Testis (tissue), 3 donors: ENCODE data around the gene SHROOM1. TPM values are rescaled to one million over a fixed set of nuclear protein-coding genes. Genes with fewer than 3 reads are reported as not detected.

Source experiments
- DNase-seq: peaks from one replicate; pipeline ENCODE4 v3.0.0-alpha.2; 2019
- H3K27ac ChIP-seq, 2 donors: fragments of 200-600 bp; sonication (generic); one replicate each; pipeline ENCODE4 v1.5.1; 2019
- H3K27me3 ChIP-seq: fragments of 200-600 bp; sonication (generic); one replicate; pipeline ENCODE4 v1.5.1; 2019
- H3K36me3 ChIP-seq: fragments of 200-600 bp; sonication (generic); one replicate; pipeline ENCODE4 v1.5.1; 2017; ENCODE audit warnings: low read depth; ENCODE audit errors: missing control alignments
- H3K4me1 ChIP-seq: fragments of 200-600 bp; sonication (generic); one replicate; pipeline ENCODE4 v1.5.1; 2019
- H3K4me3 ChIP-seq, 2 donors: fragments of 200-600 bp; sonication (generic); one replicate each; pipeline ENCODE4 v1.5.1; 2017 to 2019
- H3K9me3 ChIP-seq: fragments of 200-600 bp; sonication (generic); one replicate; pipeline ENCODE4 v1.5.1; 2017
- CTCF ChIP-seq, 3 experiments: fragments of 450-650 bp in 2 of 3; fragments of 200-600 bp in 1 of 3; sonication (generic) in 1 of 3; IDR thresholded peaks; one replicate each; pipeline ENCODE4 v1.5.1; 2016 to 2019; ENCODE audit warnings: antibody characterized with exemption in 3 of 3, mild to moderate bottlenecking in 2 of 3, moderate library complexity in 1 of 3
- POLR2A ChIP-seq: fragments of 450-650 bp; IDR thresholded peaks from one replicate; pipeline ENCODE4 v1.6.1; 2017; ENCODE audit warnings: antibody characterized with exemption, mild to moderate bottlenecking, moderate library complexity
- WGBS, 2 donors: methylation state at CpG; one replicate each; pipeline ENCODE4 v1.1.5; 2018; 5-methylcytosine and 5-hydroxymethylcytosine counted together
- intact Hi-C: fragments of 100-400 bp; cut with DNase I; formaldehyde crosslinking; loops from one replicate; pipeline ENCODE4 v1.15.1; 2023; ENCODE audit warnings: low total_unique reads
- polyA plus RNA-seq: library from polyadenylated mRNA; stranded (reverse); fragments of 350-450 nt; fragmentation: Illumina TruSeq; extraction: RNeasy Lipid Tissue Mini Kit (QIAGEN cat#74804); gene quantifications from one replicate; pipeline ENCODE4 v1.2.3, GENCODE V29; 2014; ENCODE audit warnings: low read depth, low replicate concordance; ENCODE audit not compliant: insufficient read depth
- total RNA-seq, 2 donors: library from RNA; depleted of rRNA; stranded (reverse); fragments of >200 nt; gene quantifications; one replicate each; pipeline ENCODE4 v1.2.3, GENCODE V29; 2016

Gene SHROOM1
- total and polyA plus RNA-seq, 3 donors from 2014 or later, result 2.1 to 9.6 (median 9.0) TPM

- H3K9me3 ChIP-seq, result no peaks in the 10 kb centered on the region
- intact Hi-C loops, result no loop called here
- no peaks in the 10 kb centered on the region for H3K36me3 ChIP-seq
- no peaks in the 10 kb centered on the region for H3K4me1 ChIP-seq
- no peak overlapping the region for H3K27ac ChIP-seq
- no peak for DNase-seq
- 35 to 62% methylated on average over 1 of the region's 1 CpG for WGBS, 2 donors
- H3K4me3 ChIP-seq, result no peak overlapping the region
- H3K27me3 ChIP-seq, result no peaks in the 10 kb centered on the region
- TF ChIP-seq POLR2A (no peak), CTCF (IDR thresholded peaks at IDR 0.05) (no peak)
These were observed 23.3 kb upstream of the SHROOM1 start for GRCh38 chr5:132853790-132854189.

GRCh38 chr5:132853323-132853722 lies 22.9 kb upstream of the SHROOM1 start:
- no peaks in the 10 kb centered on the region for H3K4me1 ChIP-seq
- H3K4me3 ChIP-seq, result no peak overlapping the region
- 91 to 94% methylated on average over 3 of the region's 3 CpGs for WGBS, 2 donors
- no peak for DNase-seq
- intact Hi-C loops, result no loop called here
- H3K27ac ChIP-seq, result no peak overlapping the region
- TF ChIP-seq CTCF (IDR thresholded peaks at IDR 0.05) (no peak), POLR2A (no peak)
- H3K36me3 ChIP-seq, result no peaks in the 10 kb centered on the region
- no peaks in the 10 kb centered on the region for H3K9me3 ChIP-seq
- no peaks in the 10 kb centered on the region for H3K27me3 ChIP-seq

GRCh38 chr5:132850066-132850465 lies 19.6 kb upstream of the SHROOM1 start:
- no peak overlapping the region for H3K27ac ChIP-seq
- intact Hi-C loops, result no loop called here
- 64 to 69% methylated on average over 2 of the region's 2 CpGs for WGBS, 2 donors

GRCh38 chr5:132849347-132849746 lies 18.9 kb upstream of the SHROOM1 start:
- no peaks in the 10 kb centered on the region for H3K27me3 ChIP-seq
- H3K27ac ChIP-seq, result no peak overlapping the region
- no peak overlapping the region for H3K4me3 ChIP-seq
- H3K4me1 ChIP-seq, result no peaks in the 10 kb centered on the region
- no peaks in the 10 kb centered on the region for H3K9me3 ChIP-seq
- WGBS, 2 donors, result 39 to 44% methylated on average over 1 of the region's 1 CpG
- no peak for TF ChIP-seq CTCF (IDR thresholded peaks at IDR 0.05)
- TF ChIP-seq POLR2A, result no peak
- intact Hi-C loops, result no loop called here
- H3K36me3 ChIP-seq, result no peaks in the 10 kb centered on the region
- DNase-seq, result no peak

More at GRCh38 chr5:132850066-132850465, 19.6 kb upstream of the SHROOM1 start:
- TF ChIP-seq CTCF (IDR thresholded peaks at IDR 0.05), result no peak
- TF ChIP-seq POLR2A, result no peak
- H3K4me1 ChIP-seq, result no peaks in the 10 kb centered on the region
- no peaks in the 10 kb centered on the region for H3K27me3 ChIP-seq
- no peak overlapping the region for H3K4me3 ChIP-seq
- H3K36me3 ChIP-seq, result no peaks in the 10 kb centered on the region
- no peaks in the 10 kb centered on the region for H3K9me3 ChIP-seq
- no peak for DNase-seq

- Histone ChIP-seq H3K4me3 (no peak overlapping the region), H3K27me3 (no peaks in the 10 kb centered on the region), H3K27ac (no peak overlapping the region), H3K9me3 (no peaks in the 10 kb centered on the region), H3K36me3 (no peaks in the 10 kb centered on the region), H3K4me1 (no peaks in the 10 kb centered on the region)
- DNase-seq, result no peak
- 93 to 95% methylated on average over 8 of the region's 8 CpGs for WGBS, 2 donors
- intact Hi-C loops, result no loop called here
- TF ChIP-seq POLR2A (no peak), CTCF (IDR thresholded peaks at IDR 0.05) (no peak)
These were observed 17.8 kb upstream of the SHROOM1 start for GRCh38 chr5:132848270-132848669.
